ENCODE data around the gene CCDC170.

Gene CCDC170

GRCh38 chr6:151553416-151554165, 59.8 kb downstream of the CCDC170 start:
- Histone ChIP-seq H3K27me3 (ENCODE audit: insufficient read depth, poor library complexity, severe bottlenecking) (no peaks in the 10 kb centered on the region), H3K4me3 (replicated peaks; ENCODE audit: insufficient read depth, low read length) (no peak overlapping the region), H3K27ac (replicated peaks) (peak overlapping the region; percentile 46)
- peak in 1 of 2 experiments; percentile 5 for DNase-seq (ENCODE audit: low read depth in 1 of 2, low spot score in 1 of 2)
- TF ChIP-seq POLR2AphosphoS5 (IDR thresholded peaks at IDR 0.05; ENCODE audit: low read depth) (no peak), CTCF (IDR thresholded peaks at IDR 0.05; ENCODE audit: insufficient read depth, low read length) (no peak), GABPA (IDR thresholded peaks at IDR 0.05; ENCODE audit: low read depth) (no peak), SPI1 (IDR thresholded peaks at IDR 0.05; ENCODE audit: borderline replicate concordance, low read depth) (no peak), REST (IDR thresholded peaks at IDR 0.05; ENCODE audit: insufficient replicate concordance, low read depth) (no peak)

- DNase-seq (ENCODE audit: low read depth in 1 of 2, low spot score in 1 of 2): no peak
- no peak overlapping the region for H3K4me3 ChIP-seq (replicated peaks; ENCODE audit: insufficient read depth, low read length)
- no peak overlapping the region for H3K27ac ChIP-seq (replicated peaks)
- TF ChIP-seq SPI1 (IDR thresholded peaks at IDR 0.05; ENCODE audit: borderline replicate concordance, low read depth) (no peak), POLR2AphosphoS5 (IDR thresholded peaks at IDR 0.05; ENCODE audit: low read depth) (no peak), REST (IDR thresholded peaks at IDR 0.05; ENCODE audit: insufficient replicate concordance, low read depth) (no peak), GABPA (IDR thresholded peaks at IDR 0.05; ENCODE audit: low read depth) (no peak), CTCF (IDR thresholded peaks at IDR 0.05; ENCODE audit: insufficient read depth, low read length) (no peak)
- H3K27me3 ChIP-seq (ENCODE audit: insufficient read depth, poor library complexity, severe bottlenecking): no peaks in the 10 kb centered on the region
These were observed 67.4 kb downstream of the CCDC170 start for GRCh38 chr6:151561238-151561637.

- no peak for DNase-seq (ENCODE audit: low read depth in 1 of 2, low spot score in 1 of 2)
- H3K27ac ChIP-seq (replicated peaks): no peak overlapping the region
- TF ChIP-seq POLR2AphosphoS5 (IDR thresholded peaks at IDR 0.05; ENCODE audit: low read depth) (no peak), CTCF (IDR thresholded peaks at IDR 0.05; ENCODE audit: insufficient read depth, low read length) (no peak), REST (IDR thresholded peaks at IDR 0.05; ENCODE audit: insufficient replicate concordance, low read depth) (no peak), GABPA (IDR thresholded peaks at IDR 0.05; ENCODE audit: low read depth) (no peak), SPI1 (IDR thresholded peaks at IDR 0.05; ENCODE audit: borderline replicate concordance, low read depth) (no peak)
- H3K27me3 ChIP-seq (ENCODE audit: insufficient read depth, poor library complexity, severe bottlenecking): no peaks in the 10 kb centered on the region
- no peak overlapping the region for H3K4me3 ChIP-seq (replicated peaks; ENCODE audit: insufficient read depth, low read length)
These were observed 70.8 kb downstream of the CCDC170 start for GRCh38 chr6:151564654-151565053.

All from HL-60 (cell line).